Suppressor macrophage treated with lipopolysaccharide for 1 hour (primary cell): ENCODE results near the gene POU2AF1.
"Not testable (repeated sequence)": the region's sequence is repeated elsewhere in the genome, so short reads cannot be mapped to it uniquely, and the experiment has no call there.

Experiments used
- DNase-seq, 3 donors: peaks; one replicate each; pipeline ENCODE4 v3.0.0-alpha.2; 2020 to 2022

Gene POU2AF1

GRCh38 chr11:111339758-111340388, 39.2 kb downstream of the POU2AF1 start:
- no peak for DNase-seq

GRCh38 chr11:111336582-111337256, 42.4 kb downstream of the POU2AF1 start:
- DNase-seq: no peak

GRCh38 chr11:111336062-111336461, 43.0 kb downstream of the POU2AF1 start:
- DNase-seq: no peak

GRCh38 chr11:111335549-111335948, 43.5 kb downstream of the POU2AF1 start:
- DNase-seq: no peak

- no peak for DNase-seq
Observed at GRCh38 chr11:111334532-111335502, 44.3 kb downstream of the POU2AF1 start.

GRCh38 chr11:111331711-111332479, 47.2 kb downstream of the POU2AF1 start:
- no peak for DNase-seq

- no peak for DNase-seq
Observed at GRCh38 chr11:111330234-111330893, 48.7 kb downstream of the POU2AF1 start.

GRCh38 chr11:111329306-111330204, 49.5 kb downstream of the POU2AF1 start:
- DNase-seq: no peak

GRCh38 chr11:111327908-111328624, 51.0 kb downstream of the POU2AF1 start:
- DNase-seq: no peak

GRCh38 chr11:111326824-111327223, 52.3 kb downstream of the POU2AF1 start:
- DNase-seq: no peak

GRCh38 chr11:111325259-111325658, 53.8 kb downstream of the POU2AF1 start:
- DNase-seq: no peak

GRCh38 chr11:111324277-111324720, 54.8 kb downstream of the POU2AF1 start:
- DNase-seq: no peak

GRCh38 chr11:111322534-111322933, 56.5 kb downstream of the POU2AF1 start:
- no peak for DNase-seq

- DNase-seq: no peak
Observed at GRCh38 chr11:111320728-111321568, 58.1 kb downstream of the POU2AF1 start.

GRCh38 chr11:111320199-111320598, 58.9 kb downstream of the POU2AF1 start:
- DNase-seq: not testable (repeated sequence)

- DNase-seq: no peak
Observed at GRCh38 chr11:111319296-111319695, 59.8 kb downstream of the POU2AF1 start.

- DNase-seq: no peak
Observed at GRCh38 chr11:111312076-111312475, 67.0 kb downstream of the POU2AF1 start.

GRCh38 chr11:111310723-111311122, 68.4 kb downstream of the POU2AF1 start:
- no peak for DNase-seq

- DNase-seq: no peak
Observed at GRCh38 chr11:111310088-111310487, 69.0 kb downstream of the POU2AF1 start.
